Effector memory CD4-positive, alpha-beta T cell (primary cell): Measurements from ENCODE around the gene KSR2.

Experiments
- DNase-seq, 3 donors: peaks; one replicate each; pipeline ENCODE4 v3.0.0-alpha.2; 2020
- H3K27ac ChIP-seq: 2 replicates; pipeline ENCODE4 v1.7.0; 2013; ENCODE audit warnings: mild to moderate bottlenecking, low read length, moderate library complexity; ENCODE audit not compliant: insufficient read depth, poor library complexity, severe bottlenecking
- H3K27me3 ChIP-seq: replicated peaks from 2 replicates; pipeline ENCODE4 v1.7.0; 2013; ENCODE audit warnings: mild to moderate bottlenecking, low read length; ENCODE audit not compliant: insufficient read depth, control insufficient read depth, poor library complexity, severe bottlenecking
- H3K36me3 ChIP-seq: 2 replicates; pipeline ENCODE4 v1.7.0; 2013; ENCODE audit warnings: mild to moderate bottlenecking, low read length, moderate library complexity; ENCODE audit not compliant: control insufficient read depth, insufficient read depth
- H3K4me1 ChIP-seq: 2 replicates; pipeline ENCODE4 v1.7.0; 2013; ENCODE audit warnings: low read length, mild to moderate bottlenecking; ENCODE audit not compliant: control insufficient read depth, insufficient read depth, poor library complexity, severe bottlenecking
- H3K4me3 ChIP-seq: 2 replicates; pipeline ENCODE4 v1.7.0; 2013; ENCODE audit warnings: low read length, low read depth, mild to moderate bottlenecking; ENCODE audit not compliant: insufficient read depth, poor library complexity, severe bottlenecking
- H3K9me3 ChIP-seq: 2 replicates; pipeline ENCODE4 v1.7.0; 2013; ENCODE audit warnings: mild to moderate bottlenecking, low read length, moderate library complexity; ENCODE audit not compliant: control insufficient read depth

KSR2 gene

GRCh38 chr12:117689857-117690256 is 278.9 kb downstream of the KSR2 start:
- H3K4me1 ChIP-seq, result no peaks in the 10 kb centered on the region

GRCh38 chr12:117688446-117688845 is 280.3 kb downstream of the KSR2 start:
- Histone ChIP-seq H3K4me3 (no peak overlapping the region), H3K27me3 (no peaks in the 10 kb centered on the region), H3K27ac (no peak overlapping the region), H3K9me3 (no peaks in the 10 kb centered on the region), H3K4me1 (no peaks in the 10 kb centered on the region), H3K36me3 (no peaks in the 10 kb centered on the region)
- no peak for DNase-seq

More at GRCh38 chr12:117689857-117690256, 278.9 kb downstream of the KSR2 start:
- H3K9me3 ChIP-seq, result no peaks in the 10 kb centered on the region
- no peak overlapping the region for H3K27ac ChIP-seq
- H3K36me3 ChIP-seq, result no peaks in the 10 kb centered on the region
- no peaks in the 10 kb centered on the region for H3K27me3 ChIP-seq
- DNase-seq, result no peak
- H3K4me3 ChIP-seq, result no peak overlapping the region

GRCh38 chr12:117686911-117687377 is 281.8 kb downstream of the KSR2 start:
- Histone ChIP-seq H3K4me3 (no peak overlapping the region), H3K36me3 (no peaks in the 10 kb centered on the region), H3K27ac (no peak overlapping the region), H3K27me3 (no peaks in the 10 kb centered on the region), H3K9me3 (no peaks in the 10 kb centered on the region), H3K4me1 (no peaks in the 10 kb centered on the region)
- DNase-seq, result no peak

- H3K4me1 ChIP-seq, result no peaks in the 10 kb centered on the region
- no peaks in the 10 kb centered on the region for H3K36me3 ChIP-seq
- H3K4me3 ChIP-seq, result no peak overlapping the region
- no peak overlapping the region for H3K27ac ChIP-seq
- H3K27me3 ChIP-seq, result no peaks in the 10 kb centered on the region
- DNase-seq, result no peak
- H3K9me3 ChIP-seq, result no peaks in the 10 kb centered on the region
These were observed 282.6 kb downstream of the KSR2 start for GRCh38 chr12:117686210-117686609.

- Histone ChIP-seq H3K4me1 (no peaks in the 10 kb centered on the region), H3K36me3 (no peaks in the 10 kb centered on the region), H3K9me3 (no peaks in the 10 kb centered on the region), H3K4me3 (no peak overlapping the region), H3K27me3 (no peaks in the 10 kb centered on the region), H3K27ac (no peak overlapping the region)
- no peak for DNase-seq
These were observed 283.5 kb downstream of the KSR2 start for GRCh38 chr12:117685110-117685926.

GRCh38 chr12:117684471-117684870 is 284.3 kb downstream of the KSR2 start:
- Histone ChIP-seq H3K27ac (no peak overlapping the region), H3K4me3 (no peak overlapping the region), H3K9me3 (no peaks in the 10 kb centered on the region), H3K4me1 (no peaks in the 10 kb centered on the region), H3K36me3 (no peaks in the 10 kb centered on the region), H3K27me3 (no peaks in the 10 kb centered on the region)
- no peak for DNase-seq

GRCh38 chr12:117680312-117680711 is 288.5 kb downstream of the KSR2 start:
- Histone ChIP-seq H3K36me3 (no peaks in the 10 kb centered on the region), H3K4me1 (no peaks in the 10 kb centered on the region), H3K4me3 (no peak overlapping the region), H3K27me3 (no peaks in the 10 kb centered on the region), H3K27ac (no peak overlapping the region), H3K9me3 (no peaks in the 10 kb centered on the region)
- no peak for DNase-seq

- Histone ChIP-seq H3K4me3 (no peak overlapping the region), H3K27me3 (no peaks in the 10 kb centered on the region), H3K36me3 (no peaks in the 10 kb centered on the region), H3K9me3 (no peaks in the 10 kb centered on the region), H3K27ac (no peak overlapping the region), H3K4me1 (no peaks in the 10 kb centered on the region)
- no peak for DNase-seq
These were observed 289.0 kb downstream of the KSR2 start for GRCh38 chr12:117679776-117680175.

- H3K9me3 ChIP-seq, result no peaks in the 10 kb centered on the region
- DNase-seq, result no peak
- H3K27me3 ChIP-seq, result no peaks in the 10 kb centered on the region
- no peaks in the 10 kb centered on the region for H3K36me3 ChIP-seq
- no peak overlapping the region for H3K27ac ChIP-seq
- H3K4me1 ChIP-seq, result no peaks in the 10 kb centered on the region
- no peak overlapping the region for H3K4me3 ChIP-seq
These were observed 294.0 kb downstream of the KSR2 start for GRCh38 chr12:117674763-117675162.

- DNase-seq, result no peak
- no peak overlapping the region for H3K27ac ChIP-seq
These were observed 294.5 kb downstream of the KSR2 start for GRCh38 chr12:117674313-117674712.

More at GRCh38 chr12:117674313-117674712, 294.5 kb downstream of the KSR2 start:
- Histone ChIP-seq H3K4me1 (no peaks in the 10 kb centered on the region), H3K36me3 (no peaks in the 10 kb centered on the region), H3K4me3 (no peak overlapping the region), H3K9me3 (no peaks in the 10 kb centered on the region), H3K27me3 (no peaks in the 10 kb centered on the region)
